ENCODE results near the gene LRPAP1.

GRCh38 chr4:3508542-3508941 lies 23.7 kb downstream of the LRPAP1 start:
- no peak for TF ChIP-seq POLR2A (IDR thresholded peaks at IDR 0.05)
- TF ChIP-seq CTCF (IDR thresholded peaks at IDR 0.05 in 4 of 5, conservative IDR thresholded peaks at IDR 0.05 in 1 of 5): no peak
